AG04450 (cell line): ENCODE measurements around the gene INPP5J. TPM values are rescaled to one million over a fixed set of nuclear protein-coding genes. Genes with fewer than 3 reads are reported as not detected.

Source experiments
- CTCF ChIA-PET: fragments of 300-600, 350-600 bp; formaldehyde crosslinking; extraction: SDS; loops from one replicate; lab custom pipeline; 2022; ENCODE audit warnings: antibody characterized with exemption, inconsistent platforms; lab: Charles Lee
- POLR2A ChIA-PET: fragments of 350-600 bp; formaldehyde crosslinking; extraction: SDS; loops from one replicate; lab custom pipeline; 2021; ENCODE audit warnings: antibody characterized with exemption, inconsistent platforms; lab: Yijun Ruan, JAX
- DNase-seq: peaks from one replicate; pipeline ENCODE4 v3.0.0-alpha.2; 2011; ENCODE audit warnings: low read depth, low spot score
- H3K27ac ChIP-seq: one replicate; pipeline ENCODE4 v1.5.1; 2012; ENCODE audit warnings: low read depth, low read length, control low read depth
- H3K27me3 ChIP-seq: one replicate; pipeline ENCODE4 v1.6.0; 2012; ENCODE audit warnings: low read length; ENCODE audit not compliant: control insufficient read depth, insufficient read depth
- H3K4me3 ChIP-seq: 2 replicates; pipeline ENCODE4 v1.5.1; 2011; ENCODE audit warnings: mild to moderate bottlenecking, low read depth, low read length, control low read depth
- H3K9me3 ChIP-seq: 2 replicates; pipeline ENCODE4 v1.5.1; 2012; ENCODE audit warnings: low read length; ENCODE audit not compliant: control insufficient read depth, insufficient read depth
- CTCF ChIP-seq: IDR thresholded peaks from 2 replicates; pipeline ENCODE4 v1.5.1; 2011; ENCODE audit warnings: low read depth, low read length, control low read depth, inconsistent platforms
- polyA plus RNA-seq: library from polyadenylated mRNA; depleted of rRNA; stranded (reverse); fragments of >200 nt; gene quantifications from 2 replicates; pipeline ENCODE4 v1.2.3, GENCODE V29; 2011

The INPP5J gene
- polyA plus RNA-seq, 1 experiment: 0.91 TPM

DNA sequence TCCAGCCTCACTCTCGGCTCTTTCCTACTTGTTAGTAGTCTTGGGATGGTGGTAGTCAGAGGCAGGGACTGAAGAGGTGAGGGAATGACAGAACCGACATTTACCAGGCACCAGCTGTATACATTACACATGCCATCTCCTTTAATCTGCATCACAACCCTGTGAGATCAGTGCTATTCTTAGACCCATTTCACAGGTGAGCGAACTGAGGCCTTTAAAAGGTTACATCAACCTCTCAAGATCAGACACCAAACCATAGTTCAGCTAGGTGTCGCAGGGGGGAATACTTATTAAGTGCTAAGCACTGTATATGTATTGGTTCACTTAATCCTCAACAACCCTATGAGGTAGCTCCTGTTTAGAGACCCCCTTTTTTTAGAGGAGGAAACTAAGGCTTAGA, 11.9 kb downstream of the INPP5J start:
- CTCF ChIA-PET: interaction anchor here (1.7 kb wide), 1 partner anchor 27 kb away, joined by 6 read pairs; the partner anchor contains the start of gene SELENOM
- no peak for DNase-seq
- POLR2A ChIA-PET: no interaction called here
- Histone ChIP-seq H3K4me3 (no peak overlapping the region), H3K9me3 (no peaks in the 10 kb centered on the region; the same call in 1 of the 2 replicates), H3K27ac (no peak overlapping the region), H3K27me3 (peaks cover 9% of the 10 kb centered on the region)
- TF ChIP-seq CTCF: no peak

GRCh38 chr22:31135706-31136105, 12.9 kb downstream of the INPP5J start:
- ChIA-PET CTCF (interaction anchor here (1.0 to 1.7 kb wide), 2 partner anchors 28 to 53 kb away, joined by 3 to 6 read pairs; partner anchors contain the start of gene SELENOM), POLR2A (no interaction called here)
- TF ChIP-seq CTCF: no peak
- Histone ChIP-seq H3K27me3 (peaks cover 18% of the 10 kb centered on the region), H3K4me3 (no peak overlapping the region), H3K9me3 (no peaks in the 10 kb centered on the region; the same call in 1 of the 2 replicates), H3K27ac (no peak overlapping the region)
- no peak for DNase-seq

DNA sequence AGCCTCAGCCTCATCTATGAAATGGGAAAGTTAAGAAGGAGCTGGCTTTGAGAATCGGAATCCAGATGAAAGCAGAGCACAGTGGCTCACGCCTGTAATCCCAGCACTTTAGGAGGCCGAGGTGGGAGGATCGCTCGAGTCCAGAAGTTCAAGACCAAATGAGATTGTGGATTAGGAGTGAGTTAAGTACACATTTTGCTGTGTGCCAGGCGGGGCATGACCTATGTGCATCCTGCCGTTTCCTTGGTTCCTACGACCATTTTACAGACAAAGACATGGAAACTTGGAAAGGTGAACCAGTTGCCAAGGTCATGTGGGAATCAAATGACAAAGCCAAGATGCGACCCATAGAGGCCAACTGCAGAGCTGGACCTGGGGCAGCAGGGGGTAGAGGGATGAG, 13.4 kb downstream of the INPP5J start:
- H3K4me3 ChIP-seq: no peak overlapping the region
- CTCF ChIA-PET: interaction anchor here (1.0 to 1.7 kb wide), 2 partner anchors 28 to 53 kb away, joined by 3 to 6 read pairs; partner anchors contain the start of gene SELENOM
- no peak for DNase-seq
- no peak overlapping the region for H3K27ac ChIP-seq
- no peaks in the 10 kb centered on the region; the same call in 1 of the 2 replicates for H3K9me3 ChIP-seq
- POLR2A ChIA-PET: no interaction called here
- TF ChIP-seq CTCF: no peak
- H3K27me3 ChIP-seq: peaks cover 21% of the 10 kb centered on the region

DNA sequence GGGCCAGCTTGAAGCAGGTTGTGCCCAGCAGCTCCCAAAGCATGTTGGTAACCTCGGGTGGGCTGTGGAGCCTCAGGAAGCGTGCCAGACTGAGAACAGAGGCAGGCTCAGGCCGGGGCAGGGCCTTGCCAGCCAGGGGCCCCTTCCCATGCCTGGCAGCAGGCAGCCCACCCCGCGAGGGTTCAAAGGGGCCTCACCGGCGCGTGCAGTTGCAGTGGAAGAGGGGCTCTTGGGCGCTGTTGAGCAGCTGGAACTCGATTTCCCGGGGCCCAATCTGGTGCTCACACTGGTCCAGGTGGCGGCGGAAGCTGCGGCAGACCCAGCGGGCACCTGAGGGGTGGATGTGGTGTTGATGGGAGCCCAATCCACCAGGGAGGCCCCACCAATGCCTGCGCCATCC, 13.9 kb downstream of the INPP5J start:
- POLR2A ChIA-PET: no interaction called here
- no peak for TF ChIP-seq CTCF
- H3K4me3 ChIP-seq: no peak overlapping the region

DNA sequence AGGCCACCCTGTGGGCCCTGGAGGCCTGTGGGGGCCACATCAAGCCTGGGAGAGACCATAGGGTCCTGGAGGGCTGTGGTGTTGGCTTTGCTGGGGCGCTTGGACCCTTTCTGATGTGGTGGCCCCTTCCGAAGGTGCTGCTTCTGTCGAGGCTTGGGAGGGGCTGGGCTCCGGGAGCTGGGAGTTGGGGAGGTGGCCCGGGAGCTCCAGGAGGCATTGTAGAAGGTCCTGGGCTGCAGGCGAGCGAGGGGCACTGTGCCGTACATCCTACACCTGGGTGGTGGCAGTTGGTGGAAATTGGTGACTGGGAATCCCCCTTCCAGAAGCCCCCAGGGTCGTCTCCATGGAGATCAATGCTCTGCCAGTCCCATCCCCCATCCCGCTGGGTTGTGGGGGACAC, 15.0 kb downstream of the INPP5J start:
- ChIA-PET CTCF (no interaction called here), POLR2A (no interaction called here)
- no peak for DNase-seq
- H3K4me3 ChIP-seq: no peak overlapping the region
- H3K9me3 ChIP-seq: no peaks in the 10 kb centered on the region; the same call in 1 of the 2 replicates
- no peak overlapping the region for H3K27ac ChIP-seq
- no peak for TF ChIP-seq CTCF
- peaks cover 27% of the 10 kb centered on the region for H3K27me3 ChIP-seq

More for the DNA sequence above, 13.9 kb downstream of the INPP5J start:
- no peak for DNase-seq
- Histone ChIP-seq H3K27me3 (peaks cover 21% of the 10 kb centered on the region), H3K27ac (no peak overlapping the region), H3K9me3 (no peaks in the 10 kb centered on the region; the same call in 1 of the 2 replicates)
- CTCF ChIA-PET: interaction anchor here (1.0 kb wide), 1 partner anchor 54 kb away, joined by 3 read pairs; no protein-coding TSS in a partner anchor
